Fibroblast of the conjunctiva (primary cell): ENCODE measurements around the gene MS4A18.

Source experiments
- DNase-seq: peaks from one replicate; pipeline ENCODE4 v3.0.0-alpha.2; 2010; ENCODE audit warnings: low read depth

Gene MS4A18

GRCh38 chr11:60786811-60787567, 62.5 kb downstream of the MS4A18 start:
- DNase-seq, result no peak

- DNase-seq, result no peak
Observed at GRCh38 chr11:60788401-60789125, 64.0 kb downstream of the MS4A18 start.

- DNase-seq, result no peak
Observed at GRCh38 chr11:60790726-60791125, 66.2 kb downstream of the MS4A18 start.

GRCh38 chr11:60791153-60791933, 66.8 kb downstream of the MS4A18 start:
- DNase-seq, result no peak

- DNase-seq, result no peak
Observed at GRCh38 chr11:60792521-60792920, 68.0 kb downstream of the MS4A18 start.
